Measurements from ENCODE around the gene ASAP3.

ASAP3 gene

GRCh38 chr1:23480187-23481025, 3.6 kb downstream of the ASAP3 start:
- H3K4me3 ChIP-seq (ENCODE audit: low read depth, low read length), result no peak overlapping the region
- DNase-seq (ENCODE audit: low read depth, low spot score), result no peak
- POLR2A ChIA-PET, result no interaction called here
- no peak for TF ChIP-seq CTCF (IDR thresholded peaks at IDR 0.05; ENCODE audit: insufficient read depth, low read length, missing control alignments)
- CTCF ChIA-PET, result interaction anchor here (0.7 to 9.0 kb wide), 3 partner anchors 9 to 76 kb away, joined by 3 to 130 read pairs (median 4); no protein-coding TSS in a partner anchor

- H3K4me3 ChIP-seq (ENCODE audit: low read depth, low read length), result no peak overlapping the region
- DNase-seq (ENCODE audit: low read depth, low spot score), result no peak
- CTCF ChIA-PET, result interaction anchor here (9.0 kb wide), 1 partner anchor 18 kb away, joined by 130 read pairs; no protein-coding TSS in a partner anchor
- TF ChIP-seq CTCF (IDR thresholded peaks at IDR 0.05; ENCODE audit: insufficient read depth, low read length, missing control alignments), result no peak
- POLR2A ChIA-PET, result no interaction called here
Observed at GRCh38 chr1:23479666-23479941, 4.4 kb downstream of the ASAP3 start.

GRCh38 chr1:23478896-23479665, 4.9 kb downstream of the ASAP3 start:
- TF ChIP-seq CTCF (IDR thresholded peaks at IDR 0.05; ENCODE audit: insufficient read depth, low read length, missing control alignments), result no peak
- CTCF ChIA-PET, result interaction anchor here (9.0 kb wide), 1 partner anchor 18 kb away, joined by 130 read pairs; no protein-coding TSS in a partner anchor
- no peak for DNase-seq (ENCODE audit: low read depth, low spot score)
- H3K4me3 ChIP-seq (ENCODE audit: low read depth, low read length), result no peak overlapping the region
- POLR2A ChIA-PET, result no interaction called here

- ChIA-PET CTCF (interaction anchor here (0.8 kb wide), 1 partner anchor 20 kb away, joined by 3 read pairs; no protein-coding TSS in a partner anchor), POLR2A (no interaction called here)
- DNase-seq (ENCODE audit: low read depth, low spot score), result no peak
- no peak for TF ChIP-seq CTCF (IDR thresholded peaks at IDR 0.05; ENCODE audit: insufficient read depth, low read length, missing control alignments)
- no peak overlapping the region for H3K4me3 ChIP-seq (ENCODE audit: low read depth, low read length)
Observed at GRCh38 chr1:23477359-23478144, 6.4 kb downstream of the ASAP3 start.

GRCh38 chr1:23475641-23476040, 8.3 kb downstream of the ASAP3 start:
- TF ChIP-seq CTCF (IDR thresholded peaks at IDR 0.05; ENCODE audit: insufficient read depth, low read length, missing control alignments), result no peak
- CTCF ChIA-PET, result interaction anchor here (0.7 to 3.0 kb wide), 5 partner anchors 9 to 72 kb away, joined by 3 to 11 read pairs (median 3); partner anchors contain the start of gene ASAP3
- H3K4me3 ChIP-seq (ENCODE audit: low read depth, low read length), result no peak overlapping the region
- no peak for DNase-seq (ENCODE audit: low read depth, low spot score)
- POLR2A ChIA-PET, result interaction anchor here (0.7 to 1.2 kb wide), 4 partner anchors 9 to 422 kb away, joined by 3 to 10 read pairs (median 4); partner anchors contain the start of genes ASAP3 and HNRNPR

All from AG04449 (cell line).